ENCODE measurements around the gene FMO1. TPM values are rescaled to one million over a fixed set of nuclear protein-coding genes. Genes with fewer than 3 reads are reported as not detected.
A peak's percentile ranks its signal among the peaks of the same experiment; 100 is the strongest.

FMO1 gene
- total and polyA plus RNA-seq, 2 of the 8 experiments (the other 6 are each of a cell fraction or from before 2014, with no cell fraction given): 0.11 TPM; not detected in 1

- no peak overlapping the region for H3K23ac ChIP-seq (ENCODE audit: insufficient read length)
- no peak overlapping the region for H3K4me3 ChIP-seq (ENCODE audit: extremely low read depth in 1 of 4, insufficient read depth in 2 of 4, low read depth in 3 of 4, low read length in 4 of 4)
- H3K18ac ChIP-seq (ENCODE audit: extremely low read depth, low read length): peak overlapping the region; percentile 36; the same call in 1 of the 2 replicates
- H3K27ac ChIP-seq (ENCODE audit: low read depth, low read length): no peak overlapping the region
- H4K91ac ChIP-seq (replicated peaks; ENCODE audit: insufficient read length, low read length): no peak overlapping the region
- no peaks in the 10 kb centered on the region for H3K79me2 ChIP-seq (ENCODE audit: control insufficient read depth in 1 of 2, insufficient read depth in 2 of 2, low read length in 2 of 2)
- no peaks in the 10 kb centered on the region for H3K23me2 ChIP-seq (ENCODE audit: low read depth, low read length)
- POLR2A ChIA-PET (ENCODE audit: partially characterized antibody): no interaction called here
- no peak overlapping the region; the same call in 1 of the 2 replicates for H2BK5ac ChIP-seq (ENCODE audit: low read depth, low read length)
- DNase-seq (ENCODE audit: low read depth in 1 of 2, low spot score in 2 of 2): no peak
- peaks cover 0 to 7% (median 3%) of the 10 kb centered on the region in 4 experiments; a peak in 2 of 8 replicates for H3K36me3 ChIP-seq (ENCODE audit: control insufficient read depth in 2 of 4, insufficient read depth in 4 of 4, low read length in 3 of 4)
- H4K8ac ChIP-seq (ENCODE audit: extremely low read depth, insufficient read depth, low read length): no peak overlapping the region
- no peak overlapping the region for H2AFZ ChIP-seq (ENCODE audit: low read length)
- H3K14ac ChIP-seq (ENCODE audit: insufficient read length): no peak overlapping the region
- H3K27me3 ChIP-seq (replicated peaks in 1 of 4; ENCODE audit: control insufficient read depth in 3 of 4, extremely low read depth in 1 of 4, insufficient read depth in 3 of 4, low read length in 3 of 4): no peaks in the 10 kb centered on the region
- H3K9ac ChIP-seq (replicated peaks in 1 of 4; ENCODE audit: extremely low read depth in 1 of 4, low read depth in 3 of 4, low read length in 3 of 4): no peak overlapping the region
- H3K4me1 ChIP-seq (replicated peaks in 1 of 4; ENCODE audit: control insufficient read depth in 3 of 4, insufficient read depth in 4 of 4, low read length in 3 of 4): peaks cover 0 to 14% (median 7%) of the 10 kb centered on the region in 4 experiments; a peak in 4 of 7 replicates
- no peak overlapping the region for H3K56ac ChIP-seq (replicated peaks; ENCODE audit: insufficient read length, low read depth, low read length)
- FAIRE-seq: peak; percentile 50
- H4K5ac ChIP-seq (ENCODE audit: insufficient read length, low read depth, low read length): no peak overlapping the region
- no peak overlapping the region for H3K4ac ChIP-seq (replicated peaks; ENCODE audit: insufficient read length, low read depth, low read length)
- H3K9me3 ChIP-seq (ENCODE audit: insufficient read depth in 2 of 2, low read depth in 1 of 2, low read length in 1 of 2): peaks cover 5 to 6% of the 10 kb centered on the region in 2 experiments; a peak in 2 of 4 replicates
- H4K20me1 ChIP-seq (replicated peaks in 1 of 2; ENCODE audit: control insufficient read depth in 1 of 2, insufficient read depth in 2 of 2, low read length in 2 of 2): no peaks in the 10 kb centered on the region
- H2BK12ac ChIP-seq (ENCODE audit: low read depth, low read length): no peak overlapping the region
- H3K79me1 ChIP-seq (ENCODE audit: low read depth, low read length): no peaks in the 10 kb centered on the region
- no peak overlapping the region for H2BK120ac ChIP-seq (replicated peaks; ENCODE audit: low read depth, low read length)
- no peak overlapping the region for H2AK5ac ChIP-seq (ENCODE audit: low read depth, low read length)
- no peak overlapping the region; the same call in 1 of the 2 replicates for H2BK20ac ChIP-seq (ENCODE audit: low read length)
- WGBS, 2 experiments (ENCODE audit: extremely low coverage in 1 of 2, insufficient coverage in 1 of 2, insufficient read length in 1 of 2, insufficient replicate concordance in 2 of 2, low coverage in 1 of 2, low lambda C conversion rate in 2 of 2, missing lambda C conversion rate in 1 of 2): 93% methylated on average over 12 of the region's 12 CpGs; no CpG with 5 or more reads in 1 of the 2 experiments
- no peak overlapping the region for H3K4me2 ChIP-seq (ENCODE audit: insufficient read depth in 1 of 2, low read depth in 2 of 2, low read length in 2 of 2)
- CTCF ChIA-PET (ENCODE audit: partially characterized antibody): interaction anchor here (0.8 to 1.9 kb wide), 5 partner anchors 9 to 32 kb away, joined by 3 to 10 read pairs (median 4); no protein-coding TSS in a partner anchor
- no peak overlapping the region for H2BK15ac ChIP-seq (ENCODE audit: low read length)
- TF ChIP-seq CTCF (IDR thresholded peaks at IDR 0.05; ENCODE audit: control extremely low read depth in 1 of 3, insufficient read depth in 1 of 3, low read depth in 1 of 3, low read length in 3 of 3) (peak in 1 of 3 experiments; percentile 26; a peak in 2 of 4 replicates), JUND (IDR thresholded peaks at IDR 0.05; ENCODE audit: low read length) (no peak), JUN (IDR thresholded peaks at IDR 0.05; ENCODE audit: low read depth, low read length) (no peak), RAD21 (IDR thresholded peaks at IDR 0.05 in 1 of 2, conservative IDR thresholded peaks at IDR 0.05 in 1 of 2; ENCODE audit: low read depth in 2 of 2, low read length in 2 of 2) (0 out of 4 replicates have a peak, but pooled peaks of 1 of the 2 experiments have one; percentile 24), YY1 (IDR thresholded peaks at IDR 0.05; ENCODE audit: low read depth, low read length) (peak; percentile 57; the same call in 1 of the 2 replicates)
- TF ChIP-seq, protein P1, sequence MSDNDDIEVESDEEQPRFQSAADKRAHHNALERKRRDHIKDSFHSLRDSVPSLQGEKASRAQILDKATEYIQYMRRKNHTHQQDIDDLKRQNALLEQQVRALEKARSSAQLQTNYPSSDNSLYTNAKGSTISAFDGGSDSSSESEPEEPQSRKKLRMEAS (IDR thresholded peaks at IDR 0.05): peak; percentile 72
- TF ChIP-seq, protein P2, sequence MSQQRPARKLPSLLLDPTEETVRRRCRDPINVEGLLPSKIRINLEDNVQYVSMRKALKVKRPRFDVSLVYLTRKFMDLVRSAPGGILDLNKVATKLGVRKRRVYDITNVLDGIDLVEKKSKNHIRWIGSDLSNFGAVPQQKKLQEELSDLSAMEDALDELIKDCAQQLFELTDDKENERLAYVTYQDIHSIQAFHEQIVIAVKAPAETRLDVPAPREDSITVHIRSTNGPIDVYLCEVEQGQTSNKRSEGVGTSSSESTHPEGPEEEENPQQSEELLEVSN (IDR thresholded peaks at IDR 0.05): peak; percentile 51; the same call in 1 of the 2 replicates
Measured at GRCh38 chr1:171213559-171214454, 34.5 kb upstream of the FMO1 start.

Data from H1 (cell line).